ENCODE measurements around the gene APRT. TPM values are rescaled to one million over a fixed set of nuclear protein-coding genes. Genes with fewer than 3 reads are reported as not detected.

APRT gene
- total and polyA plus RNA-seq, 2 of the 4 experiments (the other 2 are of a cell fraction), result 40.5 to 157 TPM

DNA sequence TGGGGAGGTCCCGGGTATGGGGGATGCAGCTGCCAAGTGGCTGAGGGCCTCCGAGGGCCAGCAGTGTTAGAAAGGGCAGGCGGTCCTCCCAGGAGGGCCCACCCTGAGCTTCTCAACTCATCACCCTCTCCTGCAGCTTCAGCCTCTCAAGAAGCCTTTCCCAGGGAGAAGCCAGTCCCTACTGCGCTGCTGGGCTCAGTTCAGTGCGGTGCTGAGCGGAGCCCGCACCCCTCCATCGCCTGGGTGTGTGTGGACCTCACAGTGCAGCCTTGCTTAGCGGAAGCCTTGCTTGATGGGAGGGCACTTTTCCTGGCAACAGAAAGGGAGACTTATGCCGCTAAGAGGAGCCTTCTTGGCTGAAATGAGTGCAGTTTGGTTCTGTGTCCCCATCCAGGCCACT lies 3.5 kb upstream of the APRT start:
- peaks cover 10% of the 10 kb centered on the region for H4K20me1 ChIP-seq (ENCODE audit: insufficient read depth, low read length)
- no peak overlapping the region for H2BK15ac ChIP-seq (ENCODE audit: low read depth, low read length)
- H3K14ac ChIP-seq (replicated peaks; ENCODE audit: low read depth, low read length), result no peak overlapping the region
- no peak overlapping the region for H2AK5ac ChIP-seq (ENCODE audit: low read depth, low read length)
- H4K5ac ChIP-seq (ENCODE audit: low read depth, low read length), result no peak overlapping the region
- TF ChIP-seq POLR2A (IDR thresholded peaks at IDR 0.05; ENCODE audit: low read depth, low read length) (no peak), NFE2L2 (IDR thresholded peaks at IDR 0.05; ENCODE audit: low read depth, low read length) (no peak), SMC3 (IDR thresholded peaks at IDR 0.05; ENCODE audit: low read depth, low read length) (no peak), MXI1 (IDR thresholded peaks at IDR 0.05; ENCODE audit: borderline replicate concordance, low read depth, low read length) (no peak), FOS (IDR thresholded peaks at IDR 0.05; ENCODE audit: low read depth, low read length) (no peak), USF2 (IDR thresholded peaks at IDR 0.05; ENCODE audit: low read depth, low read length) (no peak), CEBPB (IDR thresholded peaks at IDR 0.05; ENCODE audit: low read depth, low read length) (no peak), MAFK (IDR thresholded peaks at IDR 0.05; ENCODE audit: low read depth, low read length) (no peak), RAD21 (IDR thresholded peaks at IDR 0.05; ENCODE audit: low read length) (no peak)
- TF ChIP-seq, protein P1, sequence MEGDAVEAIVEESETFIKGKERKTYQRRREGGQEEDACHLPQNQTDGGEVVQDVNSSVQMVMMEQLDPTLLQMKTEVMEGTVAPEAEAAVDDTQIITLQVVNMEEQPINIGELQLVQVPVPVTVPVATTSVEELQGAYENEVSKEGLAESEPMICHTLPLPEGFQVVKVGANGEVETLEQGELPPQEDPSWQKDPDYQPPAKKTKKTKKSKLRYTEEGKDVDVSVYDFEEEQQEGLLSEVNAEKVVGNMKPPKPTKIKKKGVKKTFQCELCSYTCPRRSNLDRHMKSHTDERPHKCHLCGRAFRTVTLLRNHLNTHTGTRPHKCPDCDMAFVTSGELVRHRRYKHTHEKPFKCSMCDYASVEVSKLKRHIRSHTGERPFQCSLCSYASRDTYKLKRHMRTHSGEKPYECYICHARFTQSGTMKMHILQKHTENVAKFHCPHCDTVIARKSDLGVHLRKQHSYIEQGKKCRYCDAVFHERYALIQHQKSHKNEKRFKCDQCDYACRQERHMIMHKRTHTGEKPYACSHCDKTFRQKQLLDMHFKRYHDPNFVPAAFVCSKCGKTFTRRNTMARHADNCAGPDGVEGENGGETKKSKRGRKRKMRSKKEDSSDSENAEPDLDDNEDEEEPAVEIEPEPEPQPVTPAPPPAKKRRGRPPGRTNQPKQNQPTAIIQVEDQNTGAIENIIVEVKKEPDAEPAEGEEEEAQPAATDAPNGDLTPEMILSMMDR (conservative IDR thresholded peaks at IDR 0.05; ENCODE audit: low read depth, low read length), result no peak
- no peaks in the 10 kb centered on the region for H3K27me3 ChIP-seq (ENCODE audit: control insufficient read depth, insufficient read depth, low read length)
- H3K79me1 ChIP-seq (ENCODE audit: low read depth in 1 of 2, low read length in 2 of 2), result peaks cover 0 to 14% of the 10 kb centered on the region in 2 experiments; a peak in 2 of 4 replicates
- no peak overlapping the region for H2BK20ac ChIP-seq (ENCODE audit: low read depth, low read length)
- H3K18ac ChIP-seq (ENCODE audit: low read depth, low read length), result no peak overlapping the region
- BruUV-seq (replicated peaks), result no TSS peak
- no peak overlapping the region for H3K23ac ChIP-seq (ENCODE audit: low read depth, low read length)
- H2BK120ac ChIP-seq (ENCODE audit: low read depth, low read length), result no peak overlapping the region
- H3K4ac ChIP-seq (ENCODE audit: low read depth, low read length), result no peak overlapping the region
- H3K9me1 ChIP-seq (ENCODE audit: insufficient read depth, low read length), result peaks cover 5% of the 10 kb centered on the region
- H3K27ac ChIP-seq (ENCODE audit: insufficient read depth, low read length), result no peak overlapping the region
- H4K8ac ChIP-seq (ENCODE audit: low read depth in 2 of 2, low read length in 2 of 2), result no peak overlapping the region
- no peak for ATAC-seq (ENCODE audit: low read depth)
- no peak overlapping the region for H3K4me3 ChIP-seq (ENCODE audit: insufficient read depth, low read depth, low read length)
- peaks cover 20% of the 10 kb centered on the region for H3K4me1 ChIP-seq (ENCODE audit: control insufficient read depth, insufficient read depth, low read length)
- WGBS, 2 experiments (ENCODE audit: extremely low coverage in 2 of 2, insufficient read length in 1 of 2), result 100% methylated on average over 1 of the region's 10 CpGs; no CpG with 5 or more reads in 1 of the 2 experiments
- in situ Hi-C loops (cut with MboI; ENCODE audit: low sequenced_read_pairs), result no loop called here
- no peak overlapping the region for H4K91ac ChIP-seq (ENCODE audit: insufficient read depth, low read depth, low read length)
- ChIA-PET POLR2A (ENCODE audit: unreplicated experiment) (no interaction called here), CTCF (interaction anchor here (1.7 kb wide), 1 partner anchor 42 kb away, joined by 4 read pairs; no protein-coding TSS in a partner anchor)
- no peak overlapping the region for H2AFZ ChIP-seq (replicated peaks; ENCODE audit: low read length, poor library complexity)
- DNase-seq, result no peak
- peaks cover under 1% of the 10 kb centered on the region; the same call in 1 of the 2 replicates for H3K36me3 ChIP-seq (ENCODE audit: control insufficient read depth, insufficient read depth, low read length)
- no peak overlapping the region for H2BK5ac ChIP-seq (ENCODE audit: low read depth, low read length, poor library complexity, severe bottlenecking)
- H3K4me2 ChIP-seq (ENCODE audit: low read depth, low read length), result no peak overlapping the region
- intact Hi-C loops (cut with micrococcal nuclease), result no loop called here
- H2AK9ac ChIP-seq (replicated peaks; ENCODE audit: low read depth, low read length, poor library complexity), result no peak overlapping the region
- dilution Hi-C loops (cut with HindIII; ENCODE audit: low sequenced_read_pairs, unreplicated experiment), result no loop called here
- H3K9me3 ChIP-seq (ENCODE audit: control insufficient read depth, insufficient read depth, low read length), result no peaks in the 10 kb centered on the region
- H3K9ac ChIP-seq (ENCODE audit: low read depth, low read length), result no peak overlapping the region
- H3K56ac ChIP-seq (ENCODE audit: extremely low read depth, insufficient read depth, low read length), result no peak overlapping the region

Measured in IMR-90 (cell line).